Right lobe of liver (tissue), 4 donors: ENCODE measurements around the gene GALNT12.

Experiments used
- POLR2A ChIP-seq: fragments of 450-650 bp; IDR thresholded peaks from one replicate; pipeline ENCODE4 v1.6.1; 2017; ENCODE audit warnings: antibody characterized with exemption, mild to moderate bottlenecking
- TF ChIP-seq, protein P1 (sequence below), 4 donors: fragments of 200-600 bp in 3 of 4; fragments of 450-650 bp in 1 of 4; IDR thresholded peaks; one replicate each; pipeline versions ENCODE4 v1.5.1 to v1.8.0; 2016 to 2022; ENCODE audit warnings: antibody characterized with exemption in 4 of 4, mild to moderate bottlenecking in 2 of 4
- donor health status: DM: no; HTN: no; CAD: no.
- donor health status: DM: no; HTN: no; CAD: no.
- donor health status: DM: no; HTN: yes; CAD: no.

GRCh38 chr9:98873951-98874371 is 66.5 kb downstream of the GALNT12 start:
- TF ChIP-seq, protein P1, sequence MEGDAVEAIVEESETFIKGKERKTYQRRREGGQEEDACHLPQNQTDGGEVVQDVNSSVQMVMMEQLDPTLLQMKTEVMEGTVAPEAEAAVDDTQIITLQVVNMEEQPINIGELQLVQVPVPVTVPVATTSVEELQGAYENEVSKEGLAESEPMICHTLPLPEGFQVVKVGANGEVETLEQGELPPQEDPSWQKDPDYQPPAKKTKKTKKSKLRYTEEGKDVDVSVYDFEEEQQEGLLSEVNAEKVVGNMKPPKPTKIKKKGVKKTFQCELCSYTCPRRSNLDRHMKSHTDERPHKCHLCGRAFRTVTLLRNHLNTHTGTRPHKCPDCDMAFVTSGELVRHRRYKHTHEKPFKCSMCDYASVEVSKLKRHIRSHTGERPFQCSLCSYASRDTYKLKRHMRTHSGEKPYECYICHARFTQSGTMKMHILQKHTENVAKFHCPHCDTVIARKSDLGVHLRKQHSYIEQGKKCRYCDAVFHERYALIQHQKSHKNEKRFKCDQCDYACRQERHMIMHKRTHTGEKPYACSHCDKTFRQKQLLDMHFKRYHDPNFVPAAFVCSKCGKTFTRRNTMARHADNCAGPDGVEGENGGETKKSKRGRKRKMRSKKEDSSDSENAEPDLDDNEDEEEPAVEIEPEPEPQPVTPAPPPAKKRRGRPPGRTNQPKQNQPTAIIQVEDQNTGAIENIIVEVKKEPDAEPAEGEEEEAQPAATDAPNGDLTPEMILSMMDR (IDR thresholded peaks at IDR 0.05) = no peak
- TF ChIP-seq POLR2A = no peak
